Loucy (cell line): ENCODE results near the gene CD8A.

Experiments used
- H2AFZ ChIP-seq: fragments of 200-600 bp; sonication (generic); 2 replicates; pipeline ENCODE4 v1.6.0; 2016; ENCODE audit warnings: antibody characterized with exemption, mild to moderate bottlenecking, low read length, moderate library complexity
- H3F3A ChIP-seq: fragments of 200-600 bp; 2 replicates; pipeline ENCODE4 v1.6.0; 2016; ENCODE audit warnings: antibody characterized with exemption, low read depth, mild to moderate bottlenecking
- H3K27me3 ChIP-seq: fragments of 200-600 bp; sonication (generic); 2 replicates; pipeline ENCODE4 v1.6.1; 2014; ENCODE audit warnings: low read length, mild to moderate bottlenecking; ENCODE audit not compliant: insufficient read depth, poor library complexity, severe bottlenecking
- H3K36me3 ChIP-seq: fragments of 200-600 bp; sonication (generic); 2 replicates; pipeline ENCODE4 v1.6.1; 2016; ENCODE audit warnings: low read length; ENCODE audit not compliant: insufficient read depth
- H3K4me1 ChIP-seq: fragments of 200-600 bp; sonication (generic); 2 replicates; pipeline ENCODE4 v1.5.1; 2014; ENCODE audit warnings: low read length, mild to moderate bottlenecking; ENCODE audit not compliant: insufficient read depth, poor library complexity, severe bottlenecking
- H3K4me2 ChIP-seq: fragments of 200-600 bp; sonication (generic); 2 replicates; pipeline ENCODE4 v1.6.0; 2014; ENCODE audit warnings: antibody characterized with exemption, low read length, low read depth, mild to moderate bottlenecking; ENCODE audit not compliant: poor library complexity, severe bottlenecking
- H3K4me3 ChIP-seq: fragments of 200-600 bp; sonication (generic); 2 replicates; pipeline ENCODE4 v1.5.1; 2014; ENCODE audit warnings: low read length, mild to moderate bottlenecking, mixed read lengths; ENCODE audit not compliant: poor library complexity, severe bottlenecking
- H3K79me2 ChIP-seq: fragments of 200-600 bp; sonication (generic); 2 replicates; pipeline ENCODE4 v1.6.1; 2014; ENCODE audit warnings: low read length; ENCODE audit not compliant: insufficient read depth
- H3K9ac ChIP-seq: fragments of 200-600 bp; sonication (generic); 2 replicates; pipeline ENCODE4 v1.6.0; 2014; ENCODE audit warnings: mild to moderate bottlenecking, low read depth, low read length, moderate library complexity; ENCODE audit not compliant: poor library complexity, severe bottlenecking
- H3K9me2 ChIP-seq: fragments of 200-600 bp; sonication (generic); replicated peaks from 2 replicates; pipeline ENCODE4 v1.6.1; 2016; ENCODE audit warnings: low read depth, low read length, mixed read lengths
- H3K9me3 ChIP-seq: fragments of 200-600 bp; sonication (generic); 2 replicates; pipeline ENCODE4 v1.6.1; 2014; ENCODE audit warnings: mild to moderate bottlenecking, antibody characterized with exemption, low read length, low read depth; ENCODE audit not compliant: insufficient read depth
- H4K20me1 ChIP-seq: fragments of 200-600 bp; sonication (generic); 2 replicates; pipeline ENCODE4 v1.6.0; 2014; ENCODE audit warnings: antibody characterized with exemption, low read length, mild to moderate bottlenecking; ENCODE audit not compliant: insufficient read depth, poor library complexity, severe bottlenecking
- CTCF ChIP-seq: fragments of 200-600 bp; sonication (generic); conservative IDR thresholded peaks from 2 replicates; pipeline ENCODE4 v1.5.1; 2014; ENCODE audit warnings: mild to moderate bottlenecking, antibody characterized with exemption, low read length
- EZH2phosphoT487 ChIP-seq: fragments of 200-600 bp; IDR thresholded peaks from 2 replicates; pipeline ENCODE4 v1.6.1; 2018; ENCODE audit warnings: antibody characterized with exemption, mild to moderate bottlenecking, moderate library complexity, borderline replicate concordance

Gene CD8A

GRCh38 chr2:86751778-86752177 is 38.9 kb downstream of the CD8A start:
- H3K4me3 ChIP-seq: no peak overlapping the region
- H3K9me2 ChIP-seq: no peaks in the 10 kb centered on the region
- H3K4me1 ChIP-seq: no peaks in the 10 kb centered on the region
- H3F3A ChIP-seq: no peaks in the 10 kb centered on the region
- peaks cover 25% of the 10 kb centered on the region for H4K20me1 ChIP-seq
- H3K36me3 ChIP-seq: peaks cover 85% of the 10 kb centered on the region
- H3K79me2 ChIP-seq: peaks cover 50% of the 10 kb centered on the region
- no peak overlapping the region for H3K4me2 ChIP-seq
- peaks cover 11% of the 10 kb centered on the region; the same call in 1 of the 2 replicates for H3K9me3 ChIP-seq
- no peak overlapping the region for H2AFZ ChIP-seq
- no peak overlapping the region for H3K9ac ChIP-seq
- H3K27me3 ChIP-seq: no peaks in the 10 kb centered on the region
- TF ChIP-seq CTCF: no peak
- TF ChIP-seq EZH2phosphoT487: no peak

- peaks cover 11% of the 10 kb centered on the region; the same call in 1 of the 2 replicates for H3K9me3 ChIP-seq
- H3K27me3 ChIP-seq: no peaks in the 10 kb centered on the region
- H3K79me2 ChIP-seq: peaks cover 64% of the 10 kb centered on the region
- H3K4me1 ChIP-seq: no peaks in the 10 kb centered on the region
- peaks cover 35% of the 10 kb centered on the region for H4K20me1 ChIP-seq
- H3K9me2 ChIP-seq: no peaks in the 10 kb centered on the region
- H3K36me3 ChIP-seq: peaks cover 86% of the 10 kb centered on the region
- no peak overlapping the region for H3K4me2 ChIP-seq
- H3F3A ChIP-seq: no peaks in the 10 kb centered on the region
- H2AFZ ChIP-seq: no peak overlapping the region
- TF ChIP-seq EZH2phosphoT487 (no peak), CTCF (no peak)
- H3K4me3 ChIP-seq: no peak overlapping the region
- no peak overlapping the region for H3K9ac ChIP-seq
Measured at GRCh38 chr2:86750240-86750839, 40.4 kb downstream of the CD8A start.

GRCh38 chr2:86747711-86748639 is 42.7 kb downstream of the CD8A start:
- Histone ChIP-seq H3K9me3 (peaks cover 11% of the 10 kb centered on the region; the same call in 1 of the 2 replicates), H3K4me3 (no peak overlapping the region), H3K9ac (no peak overlapping the region), H2AFZ (no peak overlapping the region), H3K27me3 (no peaks in the 10 kb centered on the region), H3F3A (no peaks in the 10 kb centered on the region), H4K20me1 (peaks cover 38% of the 10 kb centered on the region), H3K9me2 (no peaks in the 10 kb centered on the region), H3K36me3 (peaks cover 79% of the 10 kb centered on the region), H3K79me2 (peaks cover 85% of the 10 kb centered on the region), H3K4me1 (no peaks in the 10 kb centered on the region), H3K4me2 (no peak overlapping the region)
- no peak for TF ChIP-seq CTCF
- TF ChIP-seq EZH2phosphoT487: no peak
